Erythroblast (primary cell): ENCODE measurements around the gene LSM14B.
"Not testable (repeated sequence)": the region's sequence is repeated elsewhere in the genome, so short reads cannot be mapped to it uniquely, and the experiment has no call there.

Experiments used
- DNase-seq, 2 experiments: peaks; one replicate each; lab custom pipeline; 2025; lab: John Stamatoyannopoulos, UW
- GATA1 ChIP-seq: IDR thresholded peaks from 2 replicates; pipeline ENCODE4 v1.6.1; 2011; ENCODE audit warnings: low read depth, mild to moderate bottlenecking, control low read depth, low read length, moderate library complexity
- POLR2A ChIP-seq: IDR thresholded peaks from 2 replicates; pipeline ENCODE4 v1.6.1; 2011; ENCODE audit warnings: mild to moderate bottlenecking, low read length

The LSM14B gene

GRCh38 chr20:62097881-62098407 lies 24.3 kb upstream of the LSM14B start:
- no peak for DNase-seq
- TF ChIP-seq POLR2A, result no peak
- TF ChIP-seq GATA1, result no peak

- DNase-seq, result no peak
- TF ChIP-seq GATA1 (no peak), POLR2A (no peak)
These were observed 21.2 kb upstream of the LSM14B start for GRCh38 chr20:62101078-62101477.

- DNase-seq, result no peak
- TF ChIP-seq POLR2A (no peak), GATA1 (no peak)
These were observed 18.6 kb upstream of the LSM14B start for GRCh38 chr20:62103508-62104233.

GRCh38 chr20:62104234-62104789 lies 18.0 kb upstream of the LSM14B start:
- DNase-seq, result no peak
- TF ChIP-seq POLR2A, result no peak
- no peak for TF ChIP-seq GATA1

- no peak for DNase-seq
These were observed 17.4 kb upstream of the LSM14B start for GRCh38 chr20:62104791-62105345.

GRCh38 chr20:62105592-62105991 lies 16.7 kb upstream of the LSM14B start:
- TF ChIP-seq GATA1 (no peak), POLR2A (no peak)
- no peak for DNase-seq

More at GRCh38 chr20:62104791-62105345, 17.4 kb upstream of the LSM14B start:
- TF ChIP-seq GATA1 (no peak), POLR2A (no peak)

- TF ChIP-seq POLR2A (no peak), GATA1 (no peak)
- DNase-seq, result no peak
These were observed 11.1 kb upstream of the LSM14B start for GRCh38 chr20:62111148-62111547.

- no peak for DNase-seq
- TF ChIP-seq GATA1 (no peak), POLR2A (no peak)
These were observed 9.9 kb upstream of the LSM14B start for GRCh38 chr20:62112368-62112767.

GRCh38 chr20:62114894-62115293 lies 7.4 kb upstream of the LSM14B start:
- TF ChIP-seq POLR2A (no peak), GATA1 (no peak)
- no peak for DNase-seq

GRCh38 chr20:62115800-62116407 lies 6.4 kb upstream of the LSM14B start:
- DNase-seq, result not testable (repeated sequence)

- no peak for DNase-seq
- TF ChIP-seq POLR2A (no peak), GATA1 (no peak)
These were observed 5.5 kb upstream of the LSM14B start for GRCh38 chr20:62116558-62117361.

GRCh38 chr20:62117362-62117646 lies 5.0 kb upstream of the LSM14B start:
- TF ChIP-seq POLR2A (no peak), GATA1 (no peak)
- peak in 1 of 2 experiments; percentile 37 for DNase-seq

- TF ChIP-seq POLR2A, result no peak
- TF ChIP-seq GATA1, result no peak
- no peak for DNase-seq
These were observed 4.6 kb upstream of the LSM14B start for GRCh38 chr20:62117658-62118057.
